HG03060 (cell line): Measurements from ENCODE around the gene IPMK.
"Not testable (repeated sequence)": the region's sequence is repeated elsewhere in the genome, so short reads cannot be mapped to it uniquely, and the experiment has no call there.

ENCODE experiments used
- ATAC-seq: cut with Tn5 transposase; IDR thresholded peaks from one replicate; pipeline ENCODE4 v1.9.1; 2021; ENCODE audit warnings: low read depth, moderate number of reproducible peaks; ENCODE audit not compliant: unreplicated experiment

IPMK gene

DNA sequence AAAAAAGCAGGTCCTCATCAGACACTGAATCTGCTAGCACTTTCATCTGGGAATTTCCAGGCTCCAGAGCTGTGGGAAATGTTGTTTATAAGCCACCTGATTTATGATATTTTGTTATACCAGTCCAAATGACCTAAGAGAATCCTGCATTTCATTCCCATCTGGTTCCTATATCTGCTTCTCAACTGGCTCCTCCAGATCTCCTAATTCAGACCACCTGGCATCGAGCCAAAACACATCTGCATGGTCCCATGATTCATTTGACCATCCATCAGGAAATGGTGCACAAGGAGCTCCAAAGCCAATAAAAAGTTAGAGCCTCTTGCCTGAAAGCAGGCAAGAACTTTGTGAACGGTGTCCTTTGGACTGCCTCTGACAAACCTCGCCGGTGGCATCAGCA is 108.9 kb downstream of the IPMK start:
- ATAC-seq: no peak

DNA sequence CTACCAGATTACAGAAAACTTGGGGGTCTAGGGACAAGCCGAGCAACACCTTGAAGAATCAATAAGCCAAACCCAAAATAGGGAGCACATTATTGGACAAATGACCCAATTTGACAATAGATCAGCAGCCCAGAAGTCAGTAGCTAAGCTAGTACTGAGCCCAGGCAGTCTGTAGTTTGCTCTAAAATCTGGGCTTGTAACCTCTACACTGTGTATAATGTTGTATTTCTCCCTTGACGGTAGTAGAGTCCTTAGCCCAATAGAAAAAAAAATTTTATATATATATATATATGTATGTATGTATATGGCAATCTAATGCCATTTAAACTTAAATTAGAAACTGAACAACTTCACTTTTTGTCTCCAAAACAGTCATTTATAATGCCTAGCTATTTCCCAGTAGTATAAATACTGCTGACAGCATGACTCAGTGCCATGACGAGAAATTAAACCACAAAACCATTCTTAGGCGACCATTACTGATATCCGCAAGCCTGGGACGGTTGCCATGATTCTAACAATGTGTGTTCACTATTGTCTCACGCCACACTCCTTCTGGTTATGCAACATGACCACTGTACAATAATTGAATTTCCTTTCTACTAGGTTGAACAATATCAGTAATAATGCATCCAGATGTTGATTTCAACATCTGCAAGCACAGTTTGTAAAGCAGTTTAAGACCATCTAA is 110.5 kb downstream of the IPMK start:
- no peak for ATAC-seq

DNA sequence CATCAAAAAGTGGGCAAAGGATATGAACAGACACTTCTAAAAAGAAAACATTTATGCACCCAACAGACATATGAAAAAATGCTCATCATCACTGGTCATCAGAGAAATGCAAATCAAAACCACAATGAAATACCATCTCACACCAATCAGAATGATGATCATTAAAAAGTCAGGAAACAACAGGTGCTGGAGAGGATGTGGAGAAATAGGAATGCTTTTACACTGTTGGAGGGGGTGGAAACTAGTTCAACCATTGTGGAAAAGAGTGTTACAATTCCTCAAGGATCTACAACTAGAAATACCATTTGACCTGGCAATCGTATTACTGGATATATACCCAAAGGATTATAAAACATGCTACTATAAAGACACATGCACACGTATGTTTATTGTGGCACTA is 111.8 kb downstream of the IPMK start:
- ATAC-seq: not testable (repeated sequence)

DNA sequence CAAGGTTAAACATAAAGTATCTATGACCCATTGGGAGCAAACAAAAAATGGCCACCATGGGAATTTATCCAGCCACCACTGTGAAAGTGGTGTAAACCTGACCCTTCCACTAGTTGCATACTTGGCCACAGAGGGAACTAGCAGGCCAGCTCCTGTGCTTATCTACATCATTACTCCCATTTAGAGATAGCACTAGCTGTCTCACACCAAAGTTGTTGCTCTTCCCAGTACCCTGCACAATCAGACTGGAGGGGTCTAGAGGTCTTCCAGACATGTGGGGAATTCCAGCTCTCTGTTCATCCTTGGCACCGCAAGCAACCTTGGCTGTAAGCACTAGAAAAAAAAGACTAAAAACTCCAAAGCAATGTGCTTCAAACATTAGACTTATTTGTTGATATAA is 113.9 kb downstream of the IPMK start:
- no peak for ATAC-seq

DNA sequence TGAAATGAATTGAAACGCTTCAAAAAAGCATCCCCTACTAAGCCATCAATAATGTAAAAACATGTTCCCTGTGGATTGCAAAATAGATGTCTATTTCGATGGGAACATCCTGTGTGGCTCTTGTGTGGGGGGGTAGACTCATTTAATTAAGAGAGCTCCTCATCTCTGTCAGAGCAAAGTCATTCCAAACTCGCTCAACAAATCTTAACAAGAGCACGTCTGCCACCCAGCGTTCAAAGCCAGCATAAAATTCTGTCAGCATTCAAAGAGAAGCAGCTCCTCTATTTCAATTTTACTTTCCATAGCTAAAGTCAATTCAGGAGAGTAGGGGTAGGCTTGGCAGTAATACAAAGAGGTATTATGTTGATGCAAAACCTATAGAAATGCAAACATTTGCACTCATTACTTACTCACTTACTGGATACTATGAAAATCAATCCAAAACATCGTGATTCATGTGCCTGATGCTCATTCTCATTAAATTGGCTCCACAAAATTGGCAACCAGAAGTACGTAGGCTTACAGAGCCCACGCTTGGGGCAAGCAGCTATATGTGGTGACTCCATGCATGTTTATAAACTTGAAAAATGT is 114.9 kb downstream of the IPMK start:
- no peak for ATAC-seq

DNA sequence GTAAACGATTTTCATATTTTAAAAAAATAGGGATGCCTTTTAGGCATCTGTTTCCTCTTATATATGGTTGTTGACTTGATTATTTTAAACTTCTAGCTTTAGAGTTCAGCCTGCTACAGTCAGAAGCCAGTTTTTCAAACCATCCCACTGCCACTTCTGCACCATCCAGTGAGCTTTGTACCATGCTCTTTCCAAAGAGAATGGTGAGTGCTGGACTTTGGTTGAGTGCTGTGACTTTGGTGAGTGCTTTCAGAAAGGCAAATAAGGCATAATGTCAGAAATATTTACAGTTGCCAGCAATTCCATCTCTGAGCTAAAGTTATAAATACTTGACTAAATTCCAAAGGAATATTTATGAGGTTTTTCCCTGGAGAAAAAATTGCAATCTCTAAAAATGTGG is 117.4 kb downstream of the IPMK start:
- no peak for ATAC-seq

DNA sequence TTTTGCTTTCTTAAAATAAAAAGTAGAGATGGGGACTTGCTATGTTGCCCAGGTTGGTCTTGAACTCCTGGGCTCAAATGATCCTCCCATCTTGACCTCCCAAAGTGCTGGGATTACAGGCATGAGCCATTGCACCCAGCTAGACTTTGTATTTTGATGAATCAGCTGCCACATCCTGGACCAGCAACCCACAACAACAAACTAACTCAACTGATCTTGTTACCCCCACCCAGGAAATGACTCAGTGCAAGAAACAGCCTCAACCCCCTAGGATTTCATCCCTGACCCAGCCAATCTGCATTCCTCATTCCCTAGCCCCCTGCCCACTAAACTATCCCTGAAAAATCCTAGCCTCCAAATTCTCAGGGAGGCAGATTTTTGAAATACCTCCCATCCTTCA is 123.8 kb downstream of the IPMK start:
- no peak for ATAC-seq
